GM19099 (cell line): ENCODE results near the gene TBP.

ENCODE experiments used
- POLR2A ChIP-seq: IDR thresholded peaks from 3 replicates; pipeline ENCODE4 v1.6.1; 2011; ENCODE audit warnings: low read depth; ENCODE audit not compliant: insufficient read length; ENCODE audit errors: extremely low read depth

Gene TBP

DNA sequence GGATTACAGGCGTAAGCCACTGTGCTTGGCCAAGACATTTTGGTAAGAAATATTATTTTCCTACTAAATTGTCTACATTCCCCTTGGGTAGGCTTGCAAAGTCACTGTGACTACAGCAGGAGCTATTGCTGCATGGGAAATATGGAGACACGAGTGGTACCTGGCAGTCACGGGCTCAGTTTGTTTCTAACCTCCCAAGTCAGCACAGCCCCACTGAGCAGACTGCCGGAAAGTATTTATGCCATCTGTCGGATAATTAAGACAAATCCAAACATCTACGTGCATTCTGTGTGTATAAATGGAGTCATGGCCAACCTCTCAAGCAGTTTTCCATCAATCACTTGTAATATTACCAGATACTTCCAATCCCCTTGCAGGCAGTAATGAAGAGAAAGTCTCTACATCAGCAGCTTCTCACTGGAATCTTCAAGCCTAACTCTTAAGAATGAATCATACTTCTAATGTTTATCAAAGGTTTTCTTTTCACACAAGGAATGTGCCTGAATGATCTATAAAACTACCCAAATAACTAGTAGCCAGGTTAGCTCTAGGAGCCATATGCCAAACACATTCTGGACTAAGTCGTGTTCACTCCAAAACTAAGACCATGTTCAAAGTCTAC is 21.2 kb upstream of the TBP start:
- TF ChIP-seq POLR2A, result no peak

DNA sequence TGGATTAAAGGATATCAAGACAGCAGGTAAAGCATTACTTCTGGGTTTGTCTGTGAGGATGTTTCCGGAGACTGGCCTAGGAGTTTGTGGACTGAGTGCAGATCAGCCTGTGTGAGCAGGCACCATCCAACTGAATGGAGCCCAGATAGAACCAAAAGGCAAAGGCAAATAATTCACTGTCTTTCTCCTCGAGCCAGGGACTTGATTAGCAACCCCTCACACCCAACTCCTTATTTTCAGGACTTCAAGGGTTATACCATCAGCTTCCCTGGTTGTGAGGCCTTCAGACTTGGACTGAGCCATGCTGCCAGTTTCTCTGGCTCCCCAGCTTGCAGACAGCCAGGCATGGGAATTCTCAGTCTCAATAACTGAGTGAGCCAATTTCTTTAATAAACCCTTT is 20.4 kb upstream of the TBP start:
- no peak for TF ChIP-seq POLR2A

DNA sequence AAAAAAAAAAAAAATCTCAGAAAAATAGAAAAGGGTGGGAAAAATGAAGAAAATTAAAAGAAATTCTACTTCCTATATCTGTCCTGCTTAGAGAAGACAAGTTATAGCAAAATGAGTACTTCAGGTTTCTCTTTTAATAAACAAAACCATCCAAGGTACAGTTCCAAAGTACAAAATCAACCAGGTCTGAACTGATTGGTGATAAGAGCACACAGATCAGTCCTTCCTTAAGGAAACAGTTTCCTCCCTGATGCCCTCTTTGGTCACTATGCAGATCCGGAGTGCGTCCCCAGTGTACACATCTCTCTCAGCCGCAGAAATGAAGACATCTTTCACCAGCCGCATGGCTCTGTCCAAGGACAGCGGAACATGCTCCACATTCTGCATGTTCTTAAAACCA is 19.2 kb upstream of the TBP start:
- no peak for TF ChIP-seq POLR2A

GRCh38 chr6:170536671-170537070 is 17.5 kb upstream of the TBP start:
- no peak for TF ChIP-seq POLR2A

- no peak for TF ChIP-seq POLR2A
Measured at GRCh38 chr6:170537329-170537728, 16.8 kb upstream of the TBP start.

DNA sequence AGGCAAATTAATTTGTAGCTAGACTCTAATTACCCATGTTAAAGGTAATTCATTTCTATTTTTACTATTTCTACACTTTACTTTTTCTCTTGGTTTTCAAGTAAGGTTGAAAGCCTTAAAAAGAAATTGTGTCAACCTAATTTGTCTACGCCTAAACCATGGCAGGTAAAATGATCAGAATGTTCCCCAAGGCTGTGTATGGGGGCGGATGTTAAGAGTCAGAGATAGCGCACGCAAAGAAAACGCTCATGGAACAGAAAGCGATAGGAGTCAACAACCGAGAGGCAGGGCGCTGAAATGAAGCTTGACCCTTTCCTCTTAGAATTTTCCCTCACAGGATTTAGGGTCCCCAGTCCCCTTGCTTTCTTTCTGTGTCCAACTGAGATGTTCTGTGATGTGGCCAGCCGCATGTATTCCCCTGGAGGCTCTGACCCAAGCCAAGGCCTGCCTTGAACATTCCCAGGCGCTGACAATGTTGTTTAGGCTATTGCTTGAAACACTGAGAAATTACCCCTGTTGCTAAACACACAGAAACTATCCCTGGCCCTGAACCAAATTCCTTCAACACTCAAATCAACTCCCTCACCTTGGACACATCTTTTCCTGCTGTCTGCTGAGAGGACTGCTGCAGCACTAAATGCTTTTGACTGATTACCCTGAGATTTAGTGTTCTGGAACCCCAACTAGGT is 12.0 kb upstream of the TBP start:
- TF ChIP-seq POLR2A, result no peak

GRCh38 chr6:170545405-170545804 is 8.8 kb upstream of the TBP start:
- no peak for TF ChIP-seq POLR2A

DNA sequence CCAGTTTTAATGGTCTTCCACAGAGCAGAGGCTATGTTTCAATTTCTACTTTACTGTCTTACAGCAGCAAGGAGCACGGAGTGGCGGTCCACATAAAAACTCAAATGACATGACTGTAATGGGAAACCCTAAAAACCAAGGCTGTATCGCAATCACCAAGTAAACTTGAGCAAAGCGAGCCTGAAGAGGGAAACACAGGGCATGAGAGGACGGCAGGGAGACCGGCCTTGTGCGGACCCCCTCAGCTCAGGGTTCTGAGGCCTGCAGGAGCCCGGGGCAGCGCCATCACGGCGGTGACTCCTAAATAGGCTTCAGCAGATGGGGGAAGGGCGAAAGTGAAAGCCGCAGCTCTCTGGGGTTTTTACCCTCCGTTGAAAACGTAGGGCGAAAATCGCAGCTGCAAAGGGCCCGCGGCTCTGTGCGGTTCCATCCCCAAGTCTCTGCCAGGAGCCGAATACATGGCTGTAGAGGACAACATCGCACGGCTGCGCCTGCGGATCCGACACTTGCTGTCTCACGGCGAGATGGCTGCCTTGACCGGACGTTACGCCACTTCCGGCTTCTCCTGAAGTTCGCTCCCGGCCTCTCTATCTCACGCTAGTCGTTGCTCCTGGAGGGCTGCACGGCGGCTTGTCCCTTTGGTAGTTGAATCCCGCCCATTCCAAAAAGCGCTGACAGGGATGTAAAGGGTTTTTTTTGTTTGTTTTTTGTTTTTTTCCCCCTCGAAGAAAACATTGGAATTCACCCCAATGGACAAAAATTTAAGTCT is 1.2 kb upstream of the TBP start, which contains the start of gene PSMB1:
Gene PSMB1, minus strand, starts transcription at position 543 of the 769 bp plus-strand sequence. Its CDS starts 65 bp downstream, at position 478.
- TF ChIP-seq POLR2A, result peak; percentile 97

DNA sequence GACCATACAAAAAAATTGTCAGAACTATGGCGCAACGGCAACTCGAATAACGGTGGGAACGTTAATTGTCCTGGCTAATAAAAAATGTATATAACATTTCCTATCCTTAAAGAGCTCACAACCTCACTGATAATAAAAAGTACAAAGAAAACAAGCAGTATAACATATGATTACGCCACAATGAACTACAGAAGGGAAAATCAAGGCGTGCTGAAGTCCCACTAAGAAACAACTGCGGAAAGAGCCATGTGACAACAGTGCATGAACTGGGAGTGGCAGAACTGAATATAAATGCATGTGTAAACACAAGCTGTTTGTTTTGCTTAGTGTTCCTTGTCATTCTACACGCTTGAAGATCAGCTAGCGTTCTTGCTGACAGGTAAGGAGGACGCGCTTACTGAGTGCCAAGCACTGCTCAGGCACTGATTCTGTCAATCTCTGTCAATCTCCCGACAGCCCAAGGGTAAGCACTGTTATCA is 596 bp upstream of the TBP start:
- no peak for TF ChIP-seq POLR2A

GRCh38 chr6:170554796-170555137 is 598 bp downstream of the TBP start:
- TF ChIP-seq POLR2A, result no peak

- TF ChIP-seq POLR2A, result no peak
Measured at GRCh38 chr6:170555305-170555704, 1.1 kb downstream of the TBP start.

- TF ChIP-seq POLR2A, result no peak
Measured at GRCh38 chr6:170561555-170561954, 7.4 kb downstream of the TBP start.

GRCh38 chr6:170564936-170565530 is 10.9 kb downstream of the TBP start:
- TF ChIP-seq POLR2A, result no peak

- no peak for TF ChIP-seq POLR2A
Measured at GRCh38 chr6:170572704-170573466, 18.7 kb downstream of the TBP start.

GRCh38 chr6:170575250-170575649 is 21.1 kb downstream of the TBP start:
- no peak for TF ChIP-seq POLR2A

DNA sequence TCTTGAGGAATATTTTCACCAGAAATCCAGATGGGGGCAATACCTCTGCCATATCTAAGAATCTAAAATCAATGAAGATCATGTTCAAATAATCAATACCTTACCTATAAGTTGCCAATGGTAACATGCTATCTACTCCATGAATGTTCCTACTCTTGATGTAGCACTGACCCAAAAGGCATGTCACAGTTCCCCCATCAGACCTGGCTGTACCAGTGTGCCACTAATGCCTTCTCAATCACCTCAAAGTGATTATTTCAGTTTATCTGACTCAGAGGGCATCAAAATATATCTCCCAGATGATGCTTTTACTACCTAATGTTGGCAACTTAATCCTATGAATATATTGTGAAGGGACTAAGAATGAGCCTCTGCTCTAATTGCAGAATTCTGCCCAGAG is 24.7 kb downstream of the TBP start:
- TF ChIP-seq POLR2A, result no peak

- TF ChIP-seq POLR2A, result no peak
Measured at GRCh38 chr6:170583756-170584180, 29.6 kb downstream of the TBP start.
